ENCODE measurements around the gene STK32A. TPM values are rescaled to one million over a fixed set of nuclear protein-coding genes. Genes with fewer than 3 reads are reported as not detected.

Gene STK32A
- total RNA-seq, 2 experiments from 2014 or later = not detected

DNA sequence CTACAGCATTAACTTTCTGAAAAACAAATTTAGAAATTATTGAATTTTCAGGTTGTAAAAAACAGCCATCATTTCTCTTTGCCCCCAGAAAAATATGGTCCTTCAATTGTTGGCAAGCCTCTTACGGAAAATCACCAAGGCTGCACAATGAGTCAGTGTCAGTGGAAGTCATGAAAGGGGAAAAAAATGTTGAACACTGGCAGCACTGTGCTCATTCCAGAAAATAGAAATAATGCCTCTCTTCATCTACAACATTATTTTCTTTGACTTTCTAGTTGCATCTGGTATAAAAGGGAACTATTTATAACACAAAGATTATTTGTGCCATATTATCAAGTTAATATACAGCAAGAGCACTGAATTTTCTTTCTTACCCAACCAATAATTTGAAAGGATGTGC lies 26.7 kb upstream of the STK32A start:
- H3K27me3 ChIP-seq (ENCODE audit: control insufficient read depth in 1 of 2, insufficient read depth in 2 of 2, low read length in 2 of 2) = no peaks in the 10 kb centered on the region
- DNase-seq (no peak), ATAC-seq (ENCODE audit: poor library complexity) (no peak)
- no peaks in the 10 kb centered on the region for H3K36me3 ChIP-seq (ENCODE audit: insufficient read depth, low read length)
- intact Hi-C loops (cut with DNase I, micrococcal nuclease) = no loop called here
- H3K9me3 ChIP-seq (ENCODE audit: control insufficient read depth in 1 of 2, insufficient read depth in 1 of 2, low read length in 2 of 2) = no peaks in the 10 kb centered on the region
- no peak overlapping the region for H3K27ac Mint-ChIP-seq
- no peak overlapping the region for H3K4me3 Mint-ChIP-seq
- TF ChIP-seq CTCF (IDR thresholded peaks at IDR 0.05) = no peak
- H3K36me3 Mint-ChIP-seq (ENCODE audit: low read depth) = no peaks in the 10 kb centered on the region
- H3K9me3 Mint-ChIP-seq = peaks cover 2% of the 10 kb centered on the region
- ChIA-PET CTCF (no interaction called here), POLR2A (no interaction called here)
- no peak overlapping the region for H3K27ac ChIP-seq (ENCODE audit: low read depth in 1 of 2, low read length in 2 of 2)
- H3K4me3 ChIP-seq (ENCODE audit: low read length) = no peak overlapping the region
- H3K4me1 ChIP-seq (ENCODE audit: insufficient read depth, low read length) = no peaks in the 10 kb centered on the region
- peaks cover 4% of the 10 kb centered on the region for H3K27me3 Mint-ChIP-seq
- H3K4me1 Mint-ChIP-seq (ENCODE audit: low read depth) = no peaks in the 10 kb centered on the region

- intact Hi-C loops (cut with DNase I, micrococcal nuclease) = no loop called here
- peak in 9 of 14 experiments; percentile 2 to 55 (median 13) for DNase-seq
- CTCF ChIA-PET = no interaction called here
These were observed 18.2 kb upstream of the STK32A start for GRCh38 chr5:147216552-147217154.

DNA sequence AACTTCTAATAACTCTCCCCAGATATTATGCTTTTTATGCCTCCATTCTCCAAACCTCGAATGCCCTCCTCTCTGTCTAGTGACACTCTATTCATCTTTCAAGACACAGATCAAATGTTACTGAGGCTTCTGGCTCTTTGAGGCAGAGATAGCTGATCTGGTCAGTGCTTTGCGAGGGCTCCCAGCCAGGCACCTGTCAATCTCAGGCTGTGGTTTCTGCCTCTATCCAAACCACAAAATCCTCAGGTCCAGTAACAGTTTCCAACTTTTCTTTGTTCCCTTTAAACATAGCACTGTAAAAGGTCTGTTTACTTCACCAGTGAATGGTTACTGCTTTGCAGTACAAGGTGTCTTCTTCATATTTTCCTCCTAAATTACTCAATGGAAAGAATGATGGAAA lies 11.5 kb upstream of the STK32A start:
- Mint-ChIP-seq H3K9me3 (peaks cover 7% of the 10 kb centered on the region), H3K27me3 (no peaks in the 10 kb centered on the region), H3K4me3 (no peak overlapping the region), H3K36me3 (ENCODE audit: low read depth) (no peaks in the 10 kb centered on the region), H3K4me1 (ENCODE audit: low read depth) (no peaks in the 10 kb centered on the region), H3K27ac (no peak overlapping the region)
- ATAC-seq (ENCODE audit: poor library complexity) (no peak), DNase-seq (no peak)
- Histone ChIP-seq H3K4me1 (ENCODE audit: insufficient read depth, low read length) (no peaks in the 10 kb centered on the region), H3K27me3 (ENCODE audit: control insufficient read depth in 1 of 2, insufficient read depth in 2 of 2, low read length in 2 of 2) (no peaks in the 10 kb centered on the region), H3K4me3 (ENCODE audit: low read length) (no peak overlapping the region), H3K36me3 (ENCODE audit: insufficient read depth, low read length) (no peaks in the 10 kb centered on the region), H3K27ac (ENCODE audit: low read depth in 1 of 2, low read length in 2 of 2) (no peak overlapping the region), H3K9me3 (ENCODE audit: control insufficient read depth in 1 of 2, insufficient read depth in 1 of 2, low read length in 2 of 2) (peaks cover 0 to 12% of the 10 kb centered on the region in 2 experiments)
- POLR2A ChIA-PET = no interaction called here
- no peak for TF ChIP-seq CTCF (IDR thresholded peaks at IDR 0.05)
- intact Hi-C loops (cut with DNase I, micrococcal nuclease) = no loop called here
- CTCF ChIA-PET = no interaction called here

More at GRCh38 chr5:147216552-147217154, 18.2 kb upstream of the STK32A start:
- Histone ChIP-seq H3K27me3 (ENCODE audit: control insufficient read depth in 1 of 2, insufficient read depth in 2 of 2, low read length in 2 of 2) (peaks cover 0 to 4% of the 10 kb centered on the region in 2 experiments), H3K9me3 (ENCODE audit: control insufficient read depth in 1 of 2, insufficient read depth in 1 of 2, low read length in 2 of 2) (peaks cover 0 to 11% of the 10 kb centered on the region in 2 experiments), H3K27ac (ENCODE audit: low read depth in 1 of 2, low read length in 2 of 2) (no peak overlapping the region), H3K4me1 (ENCODE audit: insufficient read depth, low read length) (peaks cover 12% of the 10 kb centered on the region), H3K36me3 (ENCODE audit: insufficient read depth, low read length) (no peaks in the 10 kb centered on the region), H3K4me3 (ENCODE audit: low read length) (no peak overlapping the region)
- POLR2A ChIA-PET = interaction anchor here (0.9 kb wide), 1 partner anchor 28 kb away, joined by 3 read pairs; no protein-coding TSS in a partner anchor
- no peak for ATAC-seq (ENCODE audit: poor library complexity)
- TF ChIP-seq CTCF (IDR thresholded peaks at IDR 0.05) = no peak
- Mint-ChIP-seq H3K27ac (peak overlapping the region; percentile 39), H3K36me3 (ENCODE audit: low read depth) (no peaks in the 10 kb centered on the region), H3K27me3 (no peaks in the 10 kb centered on the region), H3K4me3 (no peak overlapping the region), H3K9me3 (peaks cover 7% of the 10 kb centered on the region), H3K4me1 (ENCODE audit: low read depth) (no peaks in the 10 kb centered on the region)

Data from CD4-positive, alpha-beta T cell (primary cell).